Esophagus squamous epithelium (tissue), 4 donors: ENCODE results near the gene ANKRD44.

Experiments
- POLR2A ChIP-seq, 4 donors: fragments of 450-650 bp; IDR thresholded peaks; one replicate each; pipeline ENCODE4 v1.6.1; 2017; ENCODE audit warnings: antibody characterized with exemption in 4 of 4, mild to moderate bottlenecking in 4 of 4, moderate library complexity in 3 of 4
- TF ChIP-seq, protein P1 (sequence below), 6 experiments: fragments of 450-650 bp in 4 of 6; fragments of 200-600 bp in 2 of 6; sonication (generic) in 2 of 6; IDR thresholded peaks; one replicate each; pipeline ENCODE4 v1.5.1; 2016 to 2019; ENCODE audit warnings: antibody characterized with exemption in 6 of 6, mild to moderate bottlenecking in 4 of 6, moderate library complexity in 4 of 6

DNA sequence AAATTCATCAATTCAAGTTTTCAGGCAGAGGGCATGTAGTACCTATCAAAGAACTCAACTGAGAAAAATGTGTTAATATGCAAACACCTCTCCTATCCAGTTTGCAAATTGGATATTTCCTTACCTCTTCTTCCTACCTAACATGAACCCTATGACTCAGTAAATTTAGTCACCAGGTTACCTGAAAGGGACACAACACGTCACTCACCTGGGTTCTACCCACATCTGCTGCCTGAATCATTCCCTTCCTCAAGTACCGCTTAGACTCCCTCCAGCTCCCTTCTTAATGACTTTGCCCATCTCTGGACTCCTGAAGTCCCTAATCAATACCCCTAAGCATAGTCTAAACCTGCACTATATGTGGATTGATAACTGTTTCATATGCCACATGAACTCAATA, 10.4 kb downstream of the ANKRD44 start:
- TF ChIP-seq POLR2A (IDR thresholded peaks at IDR 0.05) = no peak
- TF ChIP-seq, protein P1, sequence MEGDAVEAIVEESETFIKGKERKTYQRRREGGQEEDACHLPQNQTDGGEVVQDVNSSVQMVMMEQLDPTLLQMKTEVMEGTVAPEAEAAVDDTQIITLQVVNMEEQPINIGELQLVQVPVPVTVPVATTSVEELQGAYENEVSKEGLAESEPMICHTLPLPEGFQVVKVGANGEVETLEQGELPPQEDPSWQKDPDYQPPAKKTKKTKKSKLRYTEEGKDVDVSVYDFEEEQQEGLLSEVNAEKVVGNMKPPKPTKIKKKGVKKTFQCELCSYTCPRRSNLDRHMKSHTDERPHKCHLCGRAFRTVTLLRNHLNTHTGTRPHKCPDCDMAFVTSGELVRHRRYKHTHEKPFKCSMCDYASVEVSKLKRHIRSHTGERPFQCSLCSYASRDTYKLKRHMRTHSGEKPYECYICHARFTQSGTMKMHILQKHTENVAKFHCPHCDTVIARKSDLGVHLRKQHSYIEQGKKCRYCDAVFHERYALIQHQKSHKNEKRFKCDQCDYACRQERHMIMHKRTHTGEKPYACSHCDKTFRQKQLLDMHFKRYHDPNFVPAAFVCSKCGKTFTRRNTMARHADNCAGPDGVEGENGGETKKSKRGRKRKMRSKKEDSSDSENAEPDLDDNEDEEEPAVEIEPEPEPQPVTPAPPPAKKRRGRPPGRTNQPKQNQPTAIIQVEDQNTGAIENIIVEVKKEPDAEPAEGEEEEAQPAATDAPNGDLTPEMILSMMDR (IDR thresholded peaks at IDR 0.05) = no peak
